Activated CD8-positive, alpha-beta memory T cell treated with anti-CD3 and anti-CD28 coated beads for 24 hours (primary cell): ENCODE measurements around the gene ITPRIP.

Source experiments
- DNase-seq: peaks from one replicate; pipeline ENCODE4 v3.0.0-alpha.2; 2020

ITPRIP gene

DNA sequence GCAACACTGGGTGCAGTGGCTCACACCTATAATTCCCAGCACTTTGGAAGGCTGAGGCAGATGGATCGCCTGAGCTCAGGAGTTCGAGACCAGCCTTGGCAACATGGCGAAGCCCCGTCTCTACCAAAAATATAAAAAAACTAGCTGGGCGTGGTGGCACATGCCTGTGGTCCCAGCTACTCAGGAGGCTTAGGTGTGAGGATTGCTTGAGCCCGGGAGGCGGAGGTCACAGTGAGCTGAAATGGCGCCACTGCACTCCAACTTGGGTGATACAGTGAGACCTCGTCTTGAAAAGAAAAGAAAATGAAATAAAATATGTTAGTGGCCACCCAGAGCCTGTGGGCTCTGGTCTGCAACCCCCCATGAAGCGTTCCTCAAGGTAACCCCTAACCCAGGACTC is 13.3 kb downstream of the ITPRIP start:
- DNase-seq = no peak

DNA sequence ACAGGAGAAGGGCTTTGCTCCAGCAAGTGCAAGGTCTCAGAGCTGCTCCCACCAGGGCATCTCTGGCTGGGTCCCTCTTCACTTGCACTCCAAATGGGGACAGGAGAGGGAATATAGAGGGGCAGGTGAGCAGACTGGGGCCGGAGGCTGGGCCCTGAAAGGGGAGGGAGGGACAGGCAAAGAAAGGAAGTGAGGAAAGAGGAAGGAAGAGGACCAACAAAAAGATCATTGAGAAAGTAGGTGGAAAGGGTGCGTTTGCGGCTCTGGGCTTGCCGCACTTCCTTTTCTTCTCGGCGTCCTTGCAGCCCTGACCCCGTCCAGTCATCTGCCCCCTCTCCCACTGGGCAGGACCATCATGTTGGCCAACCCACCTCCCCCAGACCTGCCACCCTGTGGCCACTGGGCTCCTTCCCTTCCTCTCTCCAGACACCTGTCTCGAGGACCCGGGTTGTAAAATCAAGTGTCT is 14.0 kb downstream of the ITPRIP start:
- no peak for DNase-seq

DNA sequence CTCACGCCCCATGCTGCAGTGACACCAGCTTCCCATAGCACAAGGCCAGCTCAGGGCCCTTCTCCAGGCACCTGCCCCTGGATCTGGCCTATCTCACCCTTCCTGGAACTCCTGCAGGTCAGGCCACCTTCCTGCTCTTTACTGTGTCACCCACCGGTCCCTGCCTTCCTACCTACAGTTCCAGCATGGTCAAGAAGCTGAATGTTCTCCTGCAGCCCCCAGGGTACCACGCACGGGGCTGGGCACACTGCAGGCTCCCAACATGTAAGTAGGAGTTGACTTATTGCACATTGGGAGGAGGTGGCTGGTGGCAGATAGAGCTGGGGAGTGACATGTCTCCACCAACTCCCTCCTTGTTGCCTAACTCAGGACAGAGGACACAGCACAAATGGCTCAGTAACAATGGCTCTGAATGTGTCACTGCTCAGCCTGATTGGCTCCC is 14.5 kb downstream of the ITPRIP start:
- no peak for DNase-seq

DNA sequence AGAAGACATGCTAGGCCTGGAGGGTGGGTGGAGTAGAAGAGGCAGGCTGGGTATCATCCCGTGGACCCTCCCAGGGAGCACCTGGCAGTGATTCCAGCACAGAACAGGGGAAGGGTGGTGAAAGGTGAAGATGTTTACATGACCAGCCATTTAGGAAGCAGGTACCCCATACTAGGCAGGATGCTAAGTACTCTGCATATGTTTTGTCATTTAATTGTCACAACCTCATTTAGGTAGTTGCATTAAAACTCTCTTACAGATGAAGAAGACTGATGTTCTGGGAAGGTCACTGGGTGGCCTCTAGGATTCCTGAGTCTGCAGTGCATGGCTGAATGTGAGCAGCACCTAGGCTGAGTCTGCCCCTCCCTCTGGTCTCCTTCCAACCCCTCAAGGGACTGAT is 15.2 kb downstream of the ITPRIP start:
- no peak for DNase-seq

DNA sequence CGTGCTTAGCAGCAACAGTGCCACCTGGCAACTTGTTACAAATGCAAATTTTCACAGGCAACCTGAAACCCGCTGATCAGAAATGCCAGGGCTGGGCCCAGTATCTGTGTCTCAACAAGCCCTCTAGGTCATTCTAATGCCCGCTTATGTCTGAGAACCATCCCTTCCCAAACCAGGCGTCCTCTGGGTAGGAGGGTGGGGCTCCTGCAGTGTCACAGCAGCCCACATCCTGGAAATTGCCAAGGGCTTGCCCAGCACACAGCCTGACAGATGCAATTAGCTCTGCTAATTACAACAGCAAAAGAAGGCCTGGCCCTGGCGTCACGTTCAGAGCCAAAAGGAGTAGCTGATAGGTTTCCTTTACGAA is 15.9 kb downstream of the ITPRIP start:
- DNase-seq = no peak

DNA sequence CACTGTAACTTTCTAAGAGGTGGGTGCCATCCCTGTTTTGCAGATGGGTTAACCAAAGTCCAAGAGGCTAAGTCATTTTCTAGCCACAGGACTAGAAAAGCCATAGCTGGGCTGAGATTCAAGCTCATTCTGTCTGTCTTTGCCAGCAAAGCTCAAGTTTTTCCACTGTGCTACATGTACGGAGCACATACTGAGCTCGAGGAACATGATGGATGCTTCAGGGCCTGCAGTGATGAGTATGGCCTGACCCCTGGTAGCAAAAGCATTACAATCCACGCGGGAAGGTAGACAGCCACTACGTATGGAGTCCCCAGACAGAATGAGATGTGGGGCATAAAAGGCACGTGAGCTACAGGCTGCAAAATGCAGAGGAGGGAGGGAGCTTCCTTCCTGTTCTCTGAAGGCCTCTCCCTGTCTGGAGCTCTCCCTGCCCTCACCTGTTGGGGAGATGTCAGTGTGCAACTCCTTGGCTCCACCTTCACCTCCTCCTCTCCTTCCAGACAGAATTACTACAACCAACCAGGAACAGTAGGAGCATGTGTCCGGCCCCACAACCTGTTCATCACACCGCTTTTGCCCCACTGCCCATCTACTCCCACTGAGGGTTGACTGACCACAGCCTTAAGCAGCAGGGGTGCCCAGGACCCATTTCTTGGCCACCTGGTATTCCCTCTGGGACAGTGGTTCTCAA is 16.4 kb downstream of the ITPRIP start:
- no peak for DNase-seq

DNA sequence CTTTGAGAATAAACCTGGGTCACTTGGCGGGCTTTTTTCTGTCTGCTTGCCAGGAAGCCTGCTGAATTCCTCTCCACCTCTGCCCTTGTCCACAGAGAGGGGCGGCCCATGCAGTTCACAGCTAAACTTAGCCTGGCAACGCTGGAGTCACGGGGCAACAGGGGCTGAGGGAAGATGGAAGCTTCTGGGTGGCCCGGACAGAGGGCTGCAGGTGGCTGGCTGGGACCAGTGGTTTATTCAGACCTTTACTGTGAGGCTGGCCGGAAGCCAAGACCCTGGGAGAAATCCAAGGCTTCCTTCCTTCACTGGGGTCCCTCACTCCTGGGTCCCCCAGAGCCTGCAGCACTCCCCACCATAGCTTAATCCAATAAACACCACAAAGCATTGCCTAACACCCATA is 17.0 kb downstream of the ITPRIP start:
- no peak for DNase-seq

DNA sequence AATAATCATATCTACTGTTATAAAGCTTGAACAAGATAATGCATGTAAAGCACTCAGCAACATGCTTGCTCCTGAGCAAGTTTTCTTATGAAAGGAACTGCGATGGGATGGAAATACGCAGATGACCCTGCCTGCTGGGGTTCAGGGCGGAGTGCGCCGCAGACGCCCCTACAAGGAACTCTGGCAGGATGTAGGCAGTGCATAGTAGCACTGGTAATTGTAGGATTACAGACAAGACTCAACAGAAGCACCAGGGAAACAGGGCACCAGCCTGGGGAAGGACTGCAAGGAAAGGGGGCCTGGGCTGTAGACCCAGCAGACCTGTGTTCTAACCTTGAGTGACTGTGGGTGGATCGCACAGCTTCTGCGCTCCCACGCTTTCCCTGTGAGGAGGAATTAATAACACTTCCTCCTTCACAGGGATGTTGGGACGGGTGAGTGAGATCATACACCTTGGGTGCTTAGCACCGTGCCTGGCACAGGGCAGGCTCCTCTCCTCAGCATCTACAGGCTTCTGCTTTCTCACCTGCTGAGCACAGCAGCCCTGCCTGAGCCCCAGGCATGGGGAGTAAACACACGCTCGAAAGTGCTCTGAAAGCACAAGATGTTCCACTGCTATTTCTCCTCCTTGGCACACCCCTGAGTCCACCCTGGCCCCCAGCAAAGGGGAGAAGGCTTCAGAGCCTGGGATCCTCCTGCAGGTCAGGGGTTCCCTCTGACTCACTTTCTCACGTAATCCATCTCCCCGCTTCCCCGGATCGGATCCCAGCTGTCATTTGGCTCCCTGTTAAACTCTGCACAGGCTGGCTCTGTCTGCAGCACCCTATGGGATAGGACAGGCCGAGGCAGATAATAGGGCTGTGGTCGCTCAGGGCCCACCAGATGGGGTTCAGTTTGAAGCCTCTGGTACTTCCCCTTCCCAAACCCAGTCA is 19.2 kb downstream of the ITPRIP start:
- no peak for DNase-seq

DNA sequence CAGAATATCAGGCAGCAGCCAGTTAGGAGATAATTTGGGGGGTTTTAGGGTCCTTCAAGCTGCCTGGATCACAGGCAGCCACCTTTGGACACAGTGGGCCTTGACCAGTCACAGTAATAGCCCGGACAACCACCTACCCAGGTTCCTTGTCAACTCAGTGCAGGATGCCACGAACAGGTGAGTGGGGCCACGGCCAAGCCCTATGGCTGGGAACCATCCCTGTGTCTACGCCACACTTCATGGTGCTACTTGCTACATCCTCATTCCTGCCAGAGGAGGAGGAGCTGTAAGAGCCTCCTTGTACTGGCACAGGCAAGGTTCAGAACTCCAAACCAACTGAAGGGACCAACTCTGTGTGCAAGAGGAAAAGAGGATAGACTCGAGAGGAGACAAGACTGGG is 19.9 kb downstream of the ITPRIP start:
- no peak for DNase-seq

DNA sequence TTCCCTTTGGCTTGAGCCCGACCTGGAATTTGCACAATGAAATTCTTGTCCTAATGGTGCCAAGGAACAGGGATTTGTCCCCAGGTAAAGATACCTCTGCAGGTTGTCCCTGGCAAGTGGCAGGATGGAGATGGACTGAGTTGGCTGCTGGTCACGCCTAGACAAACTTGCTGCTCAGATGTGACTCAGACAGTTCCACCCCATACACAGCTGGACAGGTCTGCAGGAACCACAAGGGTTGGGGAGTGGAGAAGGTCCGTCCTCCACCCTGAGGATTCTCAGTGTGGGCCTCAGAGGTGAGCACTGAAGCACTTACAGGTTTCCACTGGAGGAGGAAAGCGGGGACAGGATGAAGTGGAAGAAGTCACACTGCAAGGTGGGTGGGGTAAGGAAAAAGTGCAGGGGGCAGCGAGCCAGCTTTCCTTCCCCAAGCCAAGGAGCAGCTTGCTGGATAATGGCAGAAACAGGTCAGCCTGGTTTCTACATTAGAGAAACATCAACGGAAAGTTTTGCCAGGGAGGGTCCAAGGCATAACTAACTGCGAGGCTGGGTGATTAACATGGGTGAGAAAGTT is 20.5 kb downstream of the ITPRIP start:
- no peak for DNase-seq

DNA sequence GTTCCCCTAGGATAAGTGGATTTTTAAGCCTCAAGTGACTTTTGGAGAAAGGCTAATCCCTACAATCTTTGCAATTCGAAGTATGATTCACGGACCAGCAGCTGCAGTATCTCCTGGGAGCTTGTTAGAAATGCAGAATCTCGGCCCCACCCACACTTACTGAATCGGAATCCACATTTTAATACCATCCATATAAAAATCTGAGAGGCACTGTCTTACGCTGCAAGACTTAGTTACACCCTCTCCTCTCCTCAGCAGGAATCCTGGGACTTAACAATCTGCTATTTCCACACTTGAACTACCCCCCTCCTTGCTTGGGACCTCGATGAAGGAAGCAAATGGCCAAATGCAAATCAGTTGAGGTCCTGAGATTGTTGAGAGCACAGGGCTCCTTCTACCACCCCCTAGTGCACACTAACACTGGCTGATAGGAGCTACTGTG is 21.0 kb downstream of the ITPRIP start:
- DNase-seq = no peak

DNA sequence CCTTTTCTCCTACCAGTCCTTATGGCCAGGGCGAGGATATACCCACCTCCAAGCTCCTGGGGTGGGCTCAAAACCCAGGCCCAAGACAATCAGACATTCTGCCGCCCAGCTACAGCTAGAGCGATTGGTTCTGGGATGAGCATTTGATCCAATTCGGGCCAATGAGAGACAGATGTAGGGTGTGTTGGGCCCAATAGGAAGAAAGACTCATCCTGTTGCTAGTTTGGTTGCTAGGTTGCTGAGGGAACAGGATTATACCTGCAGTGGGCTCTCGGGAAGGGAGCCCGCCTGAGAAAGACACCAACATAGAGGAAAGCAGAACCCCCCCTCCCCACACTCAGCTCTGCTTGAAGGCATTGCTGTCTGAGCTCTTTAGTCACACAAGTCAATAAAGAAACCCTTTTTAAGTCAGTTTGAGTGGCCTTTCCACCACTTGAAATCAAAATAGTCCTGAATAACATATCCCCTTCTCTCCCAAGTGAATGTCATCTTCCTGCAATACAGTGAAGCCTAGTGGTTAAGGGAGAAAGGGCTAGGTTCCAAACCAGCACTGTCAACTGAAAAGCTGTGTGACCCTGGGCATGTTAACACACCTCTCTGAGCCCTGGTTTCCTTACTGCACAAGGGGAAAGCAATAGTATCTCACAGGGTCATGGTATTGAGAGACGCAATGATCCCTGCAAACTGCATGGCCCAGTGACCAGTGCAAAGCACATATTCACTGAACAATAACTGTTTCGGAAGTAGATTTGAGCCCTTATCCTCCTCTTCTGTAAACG is 21.8 kb downstream of the ITPRIP start:
- DNase-seq = no peak

DNA sequence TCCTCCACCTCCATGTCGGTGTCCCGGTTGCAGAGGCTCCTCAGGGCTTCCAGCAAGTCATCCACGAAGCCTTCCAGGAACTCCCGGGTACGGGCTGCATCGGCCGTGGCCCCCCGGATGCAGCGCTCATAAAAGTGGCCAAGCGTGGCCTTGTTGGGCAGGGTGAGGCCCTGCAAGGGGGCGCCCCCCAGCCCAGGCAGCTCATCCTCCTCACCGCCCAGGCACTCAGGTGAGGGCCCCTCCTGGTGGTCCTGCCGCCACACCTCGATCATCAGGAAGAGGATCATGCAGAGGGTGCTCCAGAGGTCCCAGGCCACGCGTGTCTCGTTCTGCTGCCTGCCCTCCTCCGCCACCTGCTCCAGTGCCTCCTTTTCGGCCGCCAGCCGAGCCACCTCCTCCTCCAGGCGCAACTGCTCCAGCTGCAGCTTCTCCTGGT is 22.8 kb downstream of the ITPRIP start:
- no peak for DNase-seq

DNA sequence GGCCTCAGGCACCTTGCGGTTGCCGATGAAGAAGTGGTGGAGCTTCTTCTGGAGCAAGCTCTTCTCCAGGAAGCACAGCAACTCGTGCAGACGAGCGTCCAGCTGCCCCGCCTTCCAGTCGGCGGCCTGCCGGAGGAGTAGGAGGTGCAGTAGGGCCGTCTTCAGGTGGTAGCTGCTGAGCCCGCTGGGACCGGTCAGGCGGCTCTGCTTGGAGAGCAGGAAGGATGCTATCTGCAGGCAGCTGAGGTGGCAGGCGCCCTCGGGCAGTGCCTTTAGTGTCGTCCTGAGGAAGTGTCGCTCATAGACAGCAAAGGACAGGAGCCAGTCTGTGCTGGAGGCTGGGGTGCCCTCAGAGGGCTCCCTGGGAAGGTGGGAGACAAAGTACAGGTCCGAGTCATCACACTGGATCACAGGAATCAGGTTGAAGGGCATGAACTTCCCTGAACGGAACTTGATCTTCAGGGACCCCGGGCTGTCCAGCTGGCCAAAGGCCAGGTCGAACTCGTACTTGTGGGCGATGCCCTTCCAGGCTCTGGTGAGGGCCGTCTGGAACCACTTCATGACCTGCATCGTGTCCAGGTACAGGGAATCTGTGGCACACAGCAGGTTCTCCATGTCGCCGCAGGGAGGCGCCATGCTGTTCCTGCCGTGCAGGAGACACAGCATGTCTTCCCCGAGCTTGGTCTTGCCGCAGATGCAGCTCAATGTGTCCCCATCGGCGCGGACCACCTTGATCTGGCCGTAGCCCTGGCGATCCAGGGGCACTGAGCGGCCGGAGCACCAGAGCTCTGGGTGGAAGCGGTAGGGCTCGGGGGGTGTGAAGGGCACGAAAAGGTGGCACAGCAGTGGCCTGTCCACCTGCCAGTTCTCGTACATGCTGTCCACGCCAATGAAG is 23.4 kb downstream of the ITPRIP start:
- no peak for DNase-seq

DNA sequence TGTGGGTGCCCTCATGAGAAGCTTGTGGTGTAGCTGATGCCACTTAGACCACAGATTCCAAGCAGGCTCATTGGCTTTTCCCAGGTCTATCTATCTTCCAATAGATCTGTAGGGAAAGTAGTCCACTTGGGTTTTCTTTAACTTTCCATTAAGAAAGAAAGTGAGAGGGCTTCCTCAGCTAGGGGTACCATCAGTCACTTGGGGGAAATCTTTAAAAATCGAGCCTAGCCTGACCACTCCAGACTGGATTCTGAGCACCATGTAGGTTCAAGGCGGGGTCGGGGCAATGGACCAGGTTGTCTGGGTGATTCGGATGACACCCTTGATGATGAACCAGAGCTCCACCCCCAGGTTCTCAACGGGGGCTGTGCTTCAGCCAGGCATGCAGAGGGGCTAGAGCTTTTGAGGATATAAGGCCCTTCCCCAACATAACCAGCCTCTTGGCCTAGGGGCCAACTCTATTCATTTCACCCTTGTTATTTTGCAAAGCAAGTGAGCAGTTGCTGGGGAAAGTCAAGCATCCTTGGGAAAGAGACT is 27.0 kb downstream of the ITPRIP start:
- DNase-seq = no peak

DNA sequence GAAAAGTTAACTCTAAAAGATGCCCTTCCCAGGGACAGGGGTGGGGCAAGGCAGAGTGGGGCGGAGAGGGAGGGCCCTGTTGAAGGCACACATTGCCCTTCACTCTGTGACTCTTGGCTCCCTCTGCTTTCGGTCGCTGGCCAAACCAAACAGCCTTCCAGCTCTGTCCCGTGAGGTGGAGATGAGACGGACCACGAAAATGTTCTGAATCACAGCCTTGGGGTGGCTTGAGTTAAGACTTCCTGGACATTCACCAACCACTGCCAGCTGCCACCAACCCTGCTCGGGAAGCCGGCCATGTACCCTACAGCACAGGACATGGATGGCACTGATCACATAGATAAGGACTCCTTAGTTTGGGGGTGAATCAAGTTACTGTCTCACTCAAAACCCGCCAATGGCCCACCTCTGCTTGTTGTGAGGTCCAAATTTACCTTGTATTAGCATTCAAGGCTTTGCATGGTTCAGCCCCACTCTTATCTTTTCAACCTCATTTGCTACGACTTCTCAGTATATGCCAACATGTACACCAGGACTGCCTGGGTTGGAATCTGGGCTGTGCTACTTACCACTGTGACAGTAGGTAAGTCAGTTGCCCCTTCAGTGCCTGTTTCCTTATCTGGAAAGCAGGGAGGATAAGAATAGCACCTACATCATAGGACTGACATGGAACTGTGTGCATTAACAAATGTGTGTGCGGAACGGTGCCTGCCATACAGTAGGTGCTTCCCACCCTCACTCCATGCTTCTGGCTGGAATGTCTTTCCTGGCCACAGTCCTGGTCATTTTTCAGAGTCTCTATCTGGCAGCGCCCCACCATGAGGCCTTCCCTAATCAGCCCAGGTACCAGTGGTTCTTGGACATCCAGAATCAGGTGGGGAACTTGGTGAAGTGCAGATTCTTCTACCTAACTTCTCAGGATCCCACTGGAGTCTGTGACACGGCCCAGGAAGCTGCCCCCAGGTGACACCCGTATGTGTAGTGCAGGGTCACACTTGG is 28.0 kb downstream of the ITPRIP start:
- DNase-seq = peak; percentile 48

DNA sequence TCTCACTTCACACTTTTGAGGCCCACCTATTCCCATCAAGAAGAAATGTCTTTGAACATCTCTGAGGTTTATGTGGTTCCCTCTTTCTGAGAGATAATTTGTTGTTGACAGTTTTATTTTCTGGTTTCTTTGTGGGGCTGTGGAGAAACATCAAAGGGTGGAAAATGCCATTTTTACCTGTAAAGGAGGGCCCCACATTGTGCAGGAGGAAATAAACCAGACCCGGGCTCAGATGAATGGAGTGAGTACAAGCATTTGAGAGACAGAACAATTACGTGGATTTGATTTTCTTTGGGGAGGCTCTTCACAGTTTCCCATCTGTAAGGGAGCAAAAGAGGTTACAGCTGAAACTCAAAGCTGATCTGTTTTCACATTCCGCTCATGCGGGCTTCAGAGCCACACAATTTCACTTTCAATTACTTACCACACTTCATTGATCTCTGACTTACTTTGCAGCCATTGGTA is 29.8 kb downstream of the ITPRIP start:
- peak; percentile 65 for DNase-seq

DNA sequence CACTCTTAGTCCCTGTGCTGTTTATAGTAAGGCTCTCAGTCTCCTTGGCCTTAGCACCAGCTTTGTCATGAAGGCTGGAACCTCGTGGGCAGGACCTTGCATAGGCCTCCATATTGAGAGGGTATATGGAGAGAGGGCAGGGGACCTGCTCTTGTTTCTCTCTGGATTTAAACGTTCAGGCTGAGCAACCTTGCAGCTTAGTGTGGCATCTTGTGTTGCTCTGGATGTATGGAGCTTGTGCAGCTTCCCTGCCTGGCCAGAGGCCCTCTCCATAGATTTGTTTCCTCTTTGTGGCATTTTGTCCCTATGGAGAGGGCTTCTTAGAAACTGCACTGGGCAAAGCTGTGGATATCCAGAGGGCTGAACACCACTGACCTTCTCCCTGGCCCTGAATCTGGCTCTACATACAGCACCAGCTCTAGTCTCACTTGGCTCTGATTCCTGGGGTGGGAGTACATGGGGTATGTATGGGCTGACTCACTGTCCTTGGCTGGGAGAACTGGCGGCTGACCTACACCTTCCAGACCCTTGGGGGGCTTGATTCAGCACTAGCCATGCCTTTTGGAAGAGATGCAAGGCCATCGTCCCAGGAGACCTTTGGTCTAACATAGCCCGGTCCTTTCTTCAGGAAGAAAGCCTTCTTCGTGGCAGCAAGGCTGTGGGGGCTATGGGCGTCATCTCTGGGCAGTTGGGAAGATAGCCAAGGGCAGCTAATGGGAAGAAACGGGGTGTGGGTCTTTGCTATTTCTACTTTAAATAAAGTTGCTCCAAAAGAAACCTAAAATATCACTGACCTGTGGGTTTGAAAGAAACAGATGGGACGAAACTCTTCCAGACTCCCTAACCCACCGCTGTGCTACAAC is 30.5 kb downstream of the ITPRIP start:
- DNase-seq = peak; percentile 61

DNA sequence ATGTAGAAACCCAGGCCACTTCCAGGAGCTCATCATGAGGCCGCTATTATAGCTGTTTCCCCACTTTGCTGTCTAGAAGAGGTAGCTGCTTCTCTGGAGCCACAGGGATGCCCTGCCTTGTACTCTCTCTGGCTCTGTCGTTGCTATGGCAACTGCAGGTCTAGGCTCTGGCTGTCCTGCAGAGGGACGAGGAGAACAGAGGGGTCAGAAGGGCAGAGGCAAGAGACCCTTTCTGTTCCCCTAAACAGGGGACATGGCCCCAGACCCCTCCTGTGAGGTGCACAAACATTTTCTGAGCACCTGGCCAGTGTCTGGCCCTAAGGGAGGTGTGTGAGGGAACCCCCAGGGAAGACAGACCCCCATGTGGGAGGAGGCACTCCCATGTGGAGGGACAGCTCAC is 31.4 kb downstream of the ITPRIP start:
- DNase-seq = peak; percentile 58
